HG03066 (cell line): ENCODE results near the gene MGRN1.

Source experiments
- ATAC-seq: cut with Tn5 transposase; IDR thresholded peaks from one replicate; pipeline ENCODE4 v1.9.1; 2021; ENCODE audit warnings: low read depth; ENCODE audit not compliant: unreplicated experiment

The MGRN1 gene

GRCh38 chr16:4694642-4695451 lies 70.2 kb downstream of the MGRN1 start:
- ATAC-seq = no peak

- ATAC-seq = no peak
Observed at GRCh38 chr16:4695473-4696171, 71.0 kb downstream of the MGRN1 start.

GRCh38 chr16:4696172-4696904 lies 71.7 kb downstream of the MGRN1 start:
- no peak for ATAC-seq

- no peak for ATAC-seq
Observed at GRCh38 chr16:4696905-4697847, 72.5 kb downstream of the MGRN1 start.

- ATAC-seq = no peak
Observed at GRCh38 chr16:4697848-4698291, 73.2 kb downstream of the MGRN1 start.

GRCh38 chr16:4698321-4699045 lies 73.9 kb downstream of the MGRN1 start:
- ATAC-seq = no peak

- ATAC-seq = no peak
Observed at GRCh38 chr16:4699046-4699556, 74.5 kb downstream of the MGRN1 start.

GRCh38 chr16:4700380-4700996 lies 75.9 kb downstream of the MGRN1 start:
- ATAC-seq = no peak

- no peak for ATAC-seq
Observed at GRCh38 chr16:4700997-4701743, 76.5 kb downstream of the MGRN1 start.

- ATAC-seq = no peak
Observed at GRCh38 chr16:4701791-4702465, 77.3 kb downstream of the MGRN1 start.

GRCh38 chr16:4702466-4702808 lies 77.8 kb downstream of the MGRN1 start:
- ATAC-seq = no peak

- ATAC-seq = no peak
Observed at GRCh38 chr16:4703906-4704305, 79.3 kb downstream of the MGRN1 start.

- ATAC-seq = no peak
Observed at GRCh38 chr16:4704491-4704890, 79.9 kb downstream of the MGRN1 start.

GRCh38 chr16:4704913-4705312 lies 80.3 kb downstream of the MGRN1 start:
- ATAC-seq = no peak

- ATAC-seq = no peak
Observed at GRCh38 chr16:4706871-4707270, 82.2 kb downstream of the MGRN1 start.

GRCh38 chr16:4709481-4709880 lies 84.9 kb downstream of the MGRN1 start:
- no peak for ATAC-seq

GRCh38 chr16:4713663-4714501 lies 89.3 kb downstream of the MGRN1 start:
- no peak for ATAC-seq
